Mesothelial cell of epicardium (in vitro differentiated cells): ENCODE measurements around the gene TCP11L1. TPM values are rescaled to one million over a fixed set of nuclear protein-coding genes. Genes with fewer than 3 reads are reported as not detected.
A peak's percentile ranks its signal among the peaks of the same experiment; 100 is the strongest.

Source experiments
- DNase-seq, 2 experiments: peaks; one replicate each; pipeline ENCODE4 v3.0.0; 2021; ENCODE audit warnings: low spot score in 2 of 2; ENCODE audit not compliant: unreplicated experiment in 2 of 2
- H3K27ac Mint-ChIP-seq: 2 replicates; pipeline ENCODE4 v1.8.0; 2021; ENCODE audit warnings: mixed read lengths
- H3K27me3 Mint-ChIP-seq: 2 replicates; pipeline ENCODE4 v1.8.0; 2021; ENCODE audit warnings: low read depth, mixed read lengths
- H3K36me3 Mint-ChIP-seq: 2 replicates; pipeline ENCODE4 v1.8.0; 2021; ENCODE audit warnings: mixed read lengths
- H3K4me1 Mint-ChIP-seq: 2 replicates; pipeline ENCODE4 v1.8.0; 2021; ENCODE audit warnings: mixed read lengths
- H3K4me3 Mint-ChIP-seq: 2 replicates; pipeline ENCODE4 v1.8.0; 2021; ENCODE audit warnings: mild to moderate bottlenecking, moderate library complexity, mixed read lengths
- H3K9me3 Mint-ChIP-seq: 2 replicates; pipeline ENCODE4 v1.8.0; 2021; ENCODE audit warnings: mixed read lengths
- CTCF ChIP-seq: fragments of 200-600 bp; sonication (generic); IDR thresholded peaks from one replicate; pipeline ENCODE4 v1.5.0; 2021; ENCODE audit warnings: antibody characterized with exemption; ENCODE audit not compliant: unreplicated experiment
- total RNA-seq: library from RNA; stranded (reverse); gene quantifications from 3 replicates; pipeline ENCODE4 v1.2.1, GENCODE V29; 2021

The TCP11L1 gene
- 18.5 to 20.5 TPM (median 20.3 TPM) in 3 replicates for total RNA-seq

GRCh38 chr11:33039274-33040032 lies at the start of gene TCP11L1:
Gene TCP11L1, plus strand, starts transcription at chr11:33039572. Its CDS starts 4,202 bp downstream, at chr11:33043774.
- TF ChIP-seq CTCF = no peak
- no peaks in the 10 kb centered on the region for H3K27me3 Mint-ChIP-seq
- H3K36me3 Mint-ChIP-seq = peaks cover 1% of the 10 kb centered on the region

GRCh38 chr11:32990481-32990880 lies 48.9 kb upstream of the TCP11L1 start:
- H3K9me3 Mint-ChIP-seq = peaks cover 39% of the 10 kb centered on the region
- no peak for DNase-seq

More at GRCh38 chr11:33039274-33040032, at the start of gene TCP11L1:
- DNase-seq = peak; percentile 74 to 91
- Mint-ChIP-seq H3K4me3 (peak within 1 kb of the TSS; percentile 92), H3K4me1 (peaks cover 25% of the 10 kb centered on the region), H3K27ac (peak within 1 kb of the TSS; percentile 99), H3K9me3 (no peaks in the 10 kb centered on the region)

GRCh38 chr11:32991427-32991826 lies 47.9 kb upstream of the TCP11L1 start:
- Mint-ChIP-seq H3K27me3 (peaks cover 15% of the 10 kb centered on the region), H3K36me3 (peaks cover 13% of the 10 kb centered on the region), H3K4me3 (no peak overlapping the region), H3K9me3 (peaks cover 47% of the 10 kb centered on the region), H3K27ac (no peak overlapping the region), H3K4me1 (no peaks in the 10 kb centered on the region)
- DNase-seq = no peak
- TF ChIP-seq CTCF = no peak

More at GRCh38 chr11:32990481-32990880, 48.9 kb upstream of the TCP11L1 start:
- no peak for TF ChIP-seq CTCF
- Mint-ChIP-seq H3K27me3 (peaks cover 7% of the 10 kb centered on the region), H3K36me3 (peaks cover 13% of the 10 kb centered on the region), H3K27ac (no peak overlapping the region), H3K4me1 (no peaks in the 10 kb centered on the region), H3K4me3 (no peak overlapping the region)

- Mint-ChIP-seq H3K9me3 (peaks cover 50% of the 10 kb centered on the region), H3K4me3 (no peak overlapping the region), H3K4me1 (no peaks in the 10 kb centered on the region), H3K27ac (no peak overlapping the region), H3K36me3 (peaks cover 13% of the 10 kb centered on the region), H3K27me3 (peaks cover 15% of the 10 kb centered on the region)
- no peak for DNase-seq
- TF ChIP-seq CTCF = no peak
These were observed 47.5 kb upstream of the TCP11L1 start for GRCh38 chr11:32991898-32992297.

- H3K4me1 Mint-ChIP-seq = no peaks in the 10 kb centered on the region
- no peak for TF ChIP-seq CTCF
- H3K27me3 Mint-ChIP-seq = peaks cover 14% of the 10 kb centered on the region
- no peak for DNase-seq
- peaks cover 35% of the 10 kb centered on the region for H3K9me3 Mint-ChIP-seq
- no peak overlapping the region for H3K4me3 Mint-ChIP-seq
- no peak overlapping the region for H3K27ac Mint-ChIP-seq
- H3K36me3 Mint-ChIP-seq = peaks cover 4% of the 10 kb centered on the region
These were observed 39.2 kb upstream of the TCP11L1 start for GRCh38 chr11:33000181-33000580.
